DND-41 (cell line): Measurements from ENCODE around the gene EMX2.

ENCODE experiments used
- EZH2 ChIP-seq: IDR thresholded peaks from 3 replicates; pipeline ENCODE4 v1.6.1; 2012; ENCODE audit warnings: borderline replicate concordance, low read depth, mild to moderate bottlenecking, moderate library complexity, low read length, inconsistent platforms; ENCODE audit not compliant: severe bottlenecking
- TF ChIP-seq, protein P1 (sequence below): IDR thresholded peaks from 2 replicates; pipeline ENCODE4 v1.5.1; 2012; ENCODE audit warnings: borderline replicate concordance, low read length, moderate library complexity, mild to moderate bottlenecking; ENCODE audit not compliant: poor library complexity, severe bottlenecking; ENCODE audit errors: extremely low read depth

GRCh38 chr10:117553142-117553814, 10.7 kb downstream of the EMX2 start:
- TF ChIP-seq, protein P1, sequence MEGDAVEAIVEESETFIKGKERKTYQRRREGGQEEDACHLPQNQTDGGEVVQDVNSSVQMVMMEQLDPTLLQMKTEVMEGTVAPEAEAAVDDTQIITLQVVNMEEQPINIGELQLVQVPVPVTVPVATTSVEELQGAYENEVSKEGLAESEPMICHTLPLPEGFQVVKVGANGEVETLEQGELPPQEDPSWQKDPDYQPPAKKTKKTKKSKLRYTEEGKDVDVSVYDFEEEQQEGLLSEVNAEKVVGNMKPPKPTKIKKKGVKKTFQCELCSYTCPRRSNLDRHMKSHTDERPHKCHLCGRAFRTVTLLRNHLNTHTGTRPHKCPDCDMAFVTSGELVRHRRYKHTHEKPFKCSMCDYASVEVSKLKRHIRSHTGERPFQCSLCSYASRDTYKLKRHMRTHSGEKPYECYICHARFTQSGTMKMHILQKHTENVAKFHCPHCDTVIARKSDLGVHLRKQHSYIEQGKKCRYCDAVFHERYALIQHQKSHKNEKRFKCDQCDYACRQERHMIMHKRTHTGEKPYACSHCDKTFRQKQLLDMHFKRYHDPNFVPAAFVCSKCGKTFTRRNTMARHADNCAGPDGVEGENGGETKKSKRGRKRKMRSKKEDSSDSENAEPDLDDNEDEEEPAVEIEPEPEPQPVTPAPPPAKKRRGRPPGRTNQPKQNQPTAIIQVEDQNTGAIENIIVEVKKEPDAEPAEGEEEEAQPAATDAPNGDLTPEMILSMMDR, result no peak
- TF ChIP-seq EZH2, result no peak
